CD4-positive, alpha-beta T cell treated with Interleukin-15 for 4 hours (primary cell): ENCODE data around the gene MCU.
"Not testable (repeated sequence)": the region's sequence is repeated elsewhere in the genome, so short reads cannot be mapped to it uniquely, and the experiment has no call there.

Source experiments
- DNase-seq: peaks from one replicate; pipeline ENCODE4 v3.0.0-alpha.2; 2020; ENCODE audit warnings: low spot score

Gene MCU

GRCh38 chr10:72691863-72692743, at the start of gene MCU:
Gene MCU (plus strand): TSS chr10:72692143. CDS start chr10:72692152, 9 bp downstream.
- DNase-seq = peak; percentile 91

GRCh38 chr10:72642318-72642717, 49.6 kb upstream of the MCU start:
- DNase-seq = no peak

GRCh38 chr10:72645263-72645858, 46.6 kb upstream of the MCU start:
- DNase-seq = no peak

- not testable (repeated sequence) for DNase-seq
Observed at GRCh38 chr10:72646971-72647370, 45.0 kb upstream of the MCU start.

GRCh38 chr10:72648301-72648700, 43.6 kb upstream of the MCU start:
- no peak for DNase-seq

GRCh38 chr10:72649291-72649690, 42.7 kb upstream of the MCU start:
- no peak for DNase-seq

GRCh38 chr10:72653383-72654096, 38.4 kb upstream of the MCU start:
- no peak for DNase-seq

GRCh38 chr10:72654720-72655119, 37.2 kb upstream of the MCU start:
- no peak for DNase-seq

GRCh38 chr10:72658696-72659400, 33.1 kb upstream of the MCU start:
- no peak for DNase-seq

- no peak for DNase-seq
Observed at GRCh38 chr10:72659694-72660093, 32.2 kb upstream of the MCU start.

GRCh38 chr10:72660220-72660619, 31.7 kb upstream of the MCU start:
- DNase-seq = no peak

GRCh38 chr10:72661431-72661830, 30.5 kb upstream of the MCU start:
- no peak for DNase-seq

- no peak for DNase-seq
Observed at GRCh38 chr10:72663971-72664370, 28.0 kb upstream of the MCU start.

GRCh38 chr10:72665925-72666324, 26.0 kb upstream of the MCU start:
- DNase-seq = no peak

GRCh38 chr10:72667207-72667864, 24.6 kb upstream of the MCU start:
- DNase-seq = no peak

- no peak for DNase-seq
Observed at GRCh38 chr10:72673280-72673679, 18.7 kb upstream of the MCU start.

GRCh38 chr10:72674174-72674573, 17.8 kb upstream of the MCU start:
- DNase-seq = not testable (repeated sequence)

- DNase-seq = no peak
Observed at GRCh38 chr10:72679838-72680241, 12.1 kb upstream of the MCU start.

- no peak for DNase-seq
Observed at GRCh38 chr10:72682638-72683037, 9.3 kb upstream of the MCU start.

GRCh38 chr10:72685264-72685921, 6.5 kb upstream of the MCU start:
- DNase-seq = no peak

GRCh38 chr10:72686430-72686829, 5.5 kb upstream of the MCU start:
- DNase-seq = not testable (repeated sequence)
